HCT116 (cell line): Measurements from ENCODE around the gene ZNF776.

Source experiments
- JUND ChIP-seq: IDR thresholded peaks from 2 replicates; pipeline ENCODE4 v1.6.1; 2012
- TF ChIP-seq, protein P1 (sequence below), 3 experiments: fragments of 200-600 bp in 1 of 3; sonication (generic) in 1 of 3; IDR thresholded peaks in 2 of 3; conservative IDR thresholded peaks in 1 of 3; 2 replicates each; pipeline ENCODE4 v1.5.1; 2012 to 2017; ENCODE audit warnings: low read depth in 2 of 3, low read length in 2 of 3, antibody characterized with exemption in 1 of 3, borderline replicate concordance in 1 of 3, control low read depth in 1 of 3, mild to moderate bottlenecking in 1 of 3, mixed read lengths in 1 of 3, mixed run types in 1 of 3, moderate library complexity in 1 of 3; ENCODE audit not compliant: insufficient read depth in 1 of 3

DNA sequence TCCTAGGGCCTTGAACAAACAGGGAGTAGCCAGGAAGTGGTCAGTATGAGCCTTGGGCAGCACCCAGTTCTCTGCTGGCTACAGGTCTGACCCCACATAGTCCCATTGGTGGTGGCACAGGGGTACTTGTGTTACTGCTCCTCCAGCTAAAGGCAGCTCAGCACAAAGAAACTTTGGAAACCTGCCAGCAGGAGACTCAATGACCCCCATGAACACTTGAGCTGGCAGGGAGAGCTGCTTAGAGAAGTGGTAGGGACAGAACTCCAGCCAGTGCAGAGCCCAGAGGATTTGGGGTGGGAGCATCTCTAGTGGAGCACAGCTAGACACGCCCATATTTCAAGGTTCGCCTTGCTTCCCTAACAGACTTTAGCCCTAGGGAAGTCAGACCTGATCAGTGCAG lies 12.5 kb downstream of the ZNF776 start:
- TF ChIP-seq, protein P1, sequence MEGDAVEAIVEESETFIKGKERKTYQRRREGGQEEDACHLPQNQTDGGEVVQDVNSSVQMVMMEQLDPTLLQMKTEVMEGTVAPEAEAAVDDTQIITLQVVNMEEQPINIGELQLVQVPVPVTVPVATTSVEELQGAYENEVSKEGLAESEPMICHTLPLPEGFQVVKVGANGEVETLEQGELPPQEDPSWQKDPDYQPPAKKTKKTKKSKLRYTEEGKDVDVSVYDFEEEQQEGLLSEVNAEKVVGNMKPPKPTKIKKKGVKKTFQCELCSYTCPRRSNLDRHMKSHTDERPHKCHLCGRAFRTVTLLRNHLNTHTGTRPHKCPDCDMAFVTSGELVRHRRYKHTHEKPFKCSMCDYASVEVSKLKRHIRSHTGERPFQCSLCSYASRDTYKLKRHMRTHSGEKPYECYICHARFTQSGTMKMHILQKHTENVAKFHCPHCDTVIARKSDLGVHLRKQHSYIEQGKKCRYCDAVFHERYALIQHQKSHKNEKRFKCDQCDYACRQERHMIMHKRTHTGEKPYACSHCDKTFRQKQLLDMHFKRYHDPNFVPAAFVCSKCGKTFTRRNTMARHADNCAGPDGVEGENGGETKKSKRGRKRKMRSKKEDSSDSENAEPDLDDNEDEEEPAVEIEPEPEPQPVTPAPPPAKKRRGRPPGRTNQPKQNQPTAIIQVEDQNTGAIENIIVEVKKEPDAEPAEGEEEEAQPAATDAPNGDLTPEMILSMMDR (IDR thresholded peaks at IDR 0.05 in 2 of 3, conservative IDR thresholded peaks at IDR 0.05 in 1 of 3; ENCODE audit: borderline replicate concordance in 1 of 3, insufficient read depth in 1 of 3, low read depth in 2 of 3, low read length in 2 of 3): no peak
- no peak for TF ChIP-seq JUND
